ENCODE results near the gene DCTN3.

The DCTN3 gene

DNA sequence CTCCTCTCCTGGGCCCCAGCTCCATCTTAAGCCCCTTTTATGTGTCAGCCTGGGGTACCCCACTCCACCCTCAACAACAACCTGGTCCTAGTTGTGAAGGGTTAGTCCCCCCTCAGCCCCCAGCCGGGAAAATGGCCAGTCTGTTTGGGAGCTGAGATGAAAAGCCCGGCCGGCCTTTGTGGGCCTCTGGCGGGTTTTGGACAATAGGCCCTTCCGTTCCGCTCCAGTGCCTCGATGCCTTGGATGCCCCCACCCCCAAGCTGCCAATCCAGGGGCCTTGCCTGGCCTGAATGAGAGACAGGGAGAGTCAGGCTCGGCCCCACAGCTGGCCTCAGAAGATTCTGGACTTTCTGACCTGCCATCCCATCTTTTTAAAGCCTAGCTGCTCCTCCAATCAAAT, 39.9 kb downstream of the DCTN3 start:
- Histone ChIP-seq H3K27ac (replicated peaks) (no peak overlapping the region), H3K27me3 (ENCODE audit: insufficient read depth, poor library complexity, severe bottlenecking) (peaks cover 46% of the 10 kb centered on the region), H3K4me3 (replicated peaks; ENCODE audit: insufficient read depth, low read length) (no peak overlapping the region)
- TF ChIP-seq, protein P1, sequence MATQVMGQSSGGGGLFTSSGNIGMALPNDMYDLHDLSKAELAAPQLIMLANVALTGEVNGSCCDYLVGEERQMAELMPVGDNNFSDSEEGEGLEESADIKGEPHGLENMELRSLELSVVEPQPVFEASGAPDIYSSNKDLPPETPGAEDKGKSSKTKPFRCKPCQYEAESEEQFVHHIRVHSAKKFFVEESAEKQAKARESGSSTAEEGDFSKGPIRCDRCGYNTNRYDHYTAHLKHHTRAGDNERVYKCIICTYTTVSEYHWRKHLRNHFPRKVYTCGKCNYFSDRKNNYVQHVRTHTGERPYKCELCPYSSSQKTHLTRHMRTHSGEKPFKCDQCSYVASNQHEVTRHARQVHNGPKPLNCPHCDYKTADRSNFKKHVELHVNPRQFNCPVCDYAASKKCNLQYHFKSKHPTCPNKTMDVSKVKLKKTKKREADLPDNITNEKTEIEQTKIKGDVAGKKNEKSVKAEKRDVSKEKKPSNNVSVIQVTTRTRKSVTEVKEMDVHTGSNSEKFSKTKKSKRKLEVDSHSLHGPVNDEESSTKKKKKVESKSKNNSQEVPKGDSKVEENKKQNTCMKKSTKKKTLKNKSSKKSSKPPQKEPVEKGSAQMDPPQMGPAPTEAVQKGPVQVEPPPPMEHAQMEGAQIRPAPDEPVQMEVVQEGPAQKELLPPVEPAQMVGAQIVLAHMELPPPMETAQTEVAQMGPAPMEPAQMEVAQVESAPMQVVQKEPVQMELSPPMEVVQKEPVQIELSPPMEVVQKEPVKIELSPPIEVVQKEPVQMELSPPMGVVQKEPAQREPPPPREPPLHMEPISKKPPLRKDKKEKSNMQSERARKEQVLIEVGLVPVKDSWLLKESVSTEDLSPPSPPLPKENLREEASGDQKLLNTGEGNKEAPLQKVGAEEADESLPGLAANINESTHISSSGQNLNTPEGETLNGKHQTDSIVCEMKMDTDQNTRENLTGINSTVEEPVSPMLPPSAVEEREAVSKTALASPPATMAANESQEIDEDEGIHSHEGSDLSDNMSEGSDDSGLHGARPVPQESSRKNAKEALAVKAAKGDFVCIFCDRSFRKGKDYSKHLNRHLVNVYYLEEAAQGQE (IDR thresholded peaks at IDR 0.05; ENCODE audit: insufficient replicate concordance, low read depth): no peak
- no peak for TF ChIP-seq SPI1 (IDR thresholded peaks at IDR 0.05; ENCODE audit: borderline replicate concordance, low read depth)
- TF ChIP-seq GABPA (IDR thresholded peaks at IDR 0.05; ENCODE audit: low read depth): no peak
- no peak for TF ChIP-seq POLR2AphosphoS5 (IDR thresholded peaks at IDR 0.05; ENCODE audit: low read depth)
- TF ChIP-seq, protein P2, sequence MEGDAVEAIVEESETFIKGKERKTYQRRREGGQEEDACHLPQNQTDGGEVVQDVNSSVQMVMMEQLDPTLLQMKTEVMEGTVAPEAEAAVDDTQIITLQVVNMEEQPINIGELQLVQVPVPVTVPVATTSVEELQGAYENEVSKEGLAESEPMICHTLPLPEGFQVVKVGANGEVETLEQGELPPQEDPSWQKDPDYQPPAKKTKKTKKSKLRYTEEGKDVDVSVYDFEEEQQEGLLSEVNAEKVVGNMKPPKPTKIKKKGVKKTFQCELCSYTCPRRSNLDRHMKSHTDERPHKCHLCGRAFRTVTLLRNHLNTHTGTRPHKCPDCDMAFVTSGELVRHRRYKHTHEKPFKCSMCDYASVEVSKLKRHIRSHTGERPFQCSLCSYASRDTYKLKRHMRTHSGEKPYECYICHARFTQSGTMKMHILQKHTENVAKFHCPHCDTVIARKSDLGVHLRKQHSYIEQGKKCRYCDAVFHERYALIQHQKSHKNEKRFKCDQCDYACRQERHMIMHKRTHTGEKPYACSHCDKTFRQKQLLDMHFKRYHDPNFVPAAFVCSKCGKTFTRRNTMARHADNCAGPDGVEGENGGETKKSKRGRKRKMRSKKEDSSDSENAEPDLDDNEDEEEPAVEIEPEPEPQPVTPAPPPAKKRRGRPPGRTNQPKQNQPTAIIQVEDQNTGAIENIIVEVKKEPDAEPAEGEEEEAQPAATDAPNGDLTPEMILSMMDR (IDR thresholded peaks at IDR 0.05; ENCODE audit: insufficient read depth, low read length): no peak
- no peak for DNase-seq (ENCODE audit: low read depth in 1 of 2, low spot score in 1 of 2)

DNA sequence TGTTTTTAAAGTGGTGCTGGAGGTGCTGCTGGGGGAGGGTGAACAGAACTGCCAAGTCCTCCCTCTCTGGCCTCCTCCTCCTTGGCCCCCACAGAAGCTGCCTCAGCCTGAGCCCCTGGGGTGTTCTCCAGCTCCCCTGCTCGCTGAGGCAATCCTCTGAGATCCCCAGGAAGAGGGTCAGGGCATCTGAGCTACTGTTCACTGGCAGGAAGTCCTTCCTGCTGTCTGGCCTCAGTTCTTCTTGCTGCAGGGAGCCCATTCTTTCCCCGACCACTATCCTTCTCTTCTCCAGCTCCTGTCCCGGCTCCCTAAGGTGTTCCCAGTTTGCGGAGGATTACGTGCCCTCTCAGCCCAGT, 40.5 kb downstream of the DCTN3 start:
- TF ChIP-seq, protein P1 (IDR thresholded peaks at IDR 0.05; ENCODE audit: insufficient replicate concordance, low read depth): no peak
- TF ChIP-seq SPI1 (IDR thresholded peaks at IDR 0.05; ENCODE audit: borderline replicate concordance, low read depth): no peak
- no peak for TF ChIP-seq POLR2AphosphoS5 (IDR thresholded peaks at IDR 0.05; ENCODE audit: low read depth)
- TF ChIP-seq, protein P2 (IDR thresholded peaks at IDR 0.05; ENCODE audit: insufficient read depth, low read length): no peak
- no peak for TF ChIP-seq GABPA (IDR thresholded peaks at IDR 0.05; ENCODE audit: low read depth)
- DNase-seq (ENCODE audit: low read depth in 1 of 2, low spot score in 1 of 2): no peak
- Histone ChIP-seq H3K4me3 (replicated peaks; ENCODE audit: insufficient read depth, low read length) (no peak overlapping the region), H3K27ac (replicated peaks) (no peak overlapping the region), H3K27me3 (ENCODE audit: insufficient read depth, poor library complexity, severe bottlenecking) (peaks cover 48% of the 10 kb centered on the region)

DNA sequence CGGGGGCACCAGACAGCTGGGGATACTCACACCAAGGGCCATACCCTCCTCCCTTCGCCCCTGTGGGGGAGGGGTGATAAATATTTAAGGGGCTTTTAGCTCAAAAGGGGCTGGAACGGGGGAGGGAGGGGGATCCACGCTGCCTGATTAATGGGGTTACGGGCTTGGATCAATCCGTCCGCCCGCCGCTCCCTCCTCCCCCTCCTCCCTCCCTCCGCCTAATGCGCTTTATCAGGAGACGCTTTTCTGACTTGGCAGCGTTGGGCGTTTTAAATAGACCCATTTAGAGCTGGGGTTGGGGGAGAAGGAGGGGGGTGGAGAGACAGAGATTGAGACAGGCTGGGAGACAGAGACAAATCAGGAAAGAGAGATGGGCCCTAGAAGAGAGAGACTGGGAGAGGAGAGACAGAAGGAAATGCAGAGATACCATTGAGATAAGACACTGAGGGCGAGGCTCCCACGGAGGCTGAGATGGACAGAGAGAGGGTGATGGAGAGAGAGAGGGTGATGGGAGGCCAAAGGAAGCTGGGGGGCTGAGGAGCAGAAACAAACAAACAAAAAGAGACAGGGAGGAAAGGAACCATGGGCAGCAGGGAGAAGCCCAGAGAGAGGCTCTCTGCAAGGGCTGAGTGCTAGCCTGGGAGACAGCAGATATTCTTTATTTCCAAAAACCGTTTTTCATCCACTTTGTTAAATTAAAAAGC, 41.0 kb downstream of the DCTN3 start:
- peaks cover 53% of the 10 kb centered on the region for H3K27me3 ChIP-seq (ENCODE audit: insufficient read depth, poor library complexity, severe bottlenecking)
- H3K27ac ChIP-seq (replicated peaks): no peak overlapping the region
- H3K4me3 ChIP-seq (replicated peaks; ENCODE audit: insufficient read depth, low read length): no peak overlapping the region
- DNase-seq (ENCODE audit: low read depth in 1 of 2, low spot score in 1 of 2): no peak
- TF ChIP-seq POLR2AphosphoS5 (IDR thresholded peaks at IDR 0.05; ENCODE audit: low read depth) (no peak), SPI1 (IDR thresholded peaks at IDR 0.05; ENCODE audit: borderline replicate concordance, low read depth) (no peak), GABPA (IDR thresholded peaks at IDR 0.05; ENCODE audit: low read depth) (no peak)
- TF ChIP-seq, protein P1 (IDR thresholded peaks at IDR 0.05; ENCODE audit: insufficient replicate concordance, low read depth): no peak
- TF ChIP-seq, protein P2 (IDR thresholded peaks at IDR 0.05; ENCODE audit: insufficient read depth, low read length): no peak

Measured in HL-60 (cell line).